Muscle of leg (tissue), 11 donors: ENCODE results near the gene CPNE5. TPM values are rescaled to one million over a fixed set of nuclear protein-coding genes. Genes with fewer than 3 reads are reported as not detected.

Experiments
- DNase-seq: peaks from one replicate; pipeline ENCODE4 v3.0.0; 2013
- H3K27ac ChIP-seq: one replicate; pipeline ENCODE4 v1.5.1; 2013; ENCODE audit warnings: mild to moderate bottlenecking, low read length, control low read depth
- H3K27me3 ChIP-seq: one replicate; pipeline ENCODE4 v1.6.1; 2013; ENCODE audit warnings: low read length; ENCODE audit not compliant: control insufficient read depth, insufficient read depth
- H3K36me3 ChIP-seq: one replicate; pipeline ENCODE4 v1.6.1; 2013; ENCODE audit warnings: low read length; ENCODE audit not compliant: control insufficient read depth, insufficient read depth
- H3K4me1 ChIP-seq: one replicate; pipeline ENCODE4 v1.6.1; 2013; ENCODE audit warnings: low read length; ENCODE audit not compliant: control insufficient read depth, insufficient read depth
- H3K4me3 ChIP-seq: one replicate; pipeline ENCODE4 v1.5.1; 2013; ENCODE audit warnings: low read length, control low read depth
- H3K9me3 ChIP-seq: replicated peaks from 2 replicates; pipeline ENCODE4 v1.6.1; 2013; ENCODE audit warnings: low read depth, low read length; ENCODE audit not compliant: control insufficient read depth
- WGBS: methylation state at CpG from one replicate; pipeline ENCODE4 v1.1.5; 2013; ENCODE audit warnings: missing lambda C conversion rate; ENCODE audit not compliant: insufficient coverage; 5-methylcytosine and 5-hydroxymethylcytosine counted together
- polyA plus RNA-seq, 8 donors: library from polyadenylated mRNA; unstranded; fragments of 120-200 nt; gene quantifications; one replicate each; pipeline versions ENCODE4 v1.2.1 to v1.2.3, GENCODE V29; 2013; ENCODE audit warnings: inconsistent platforms in 1 of 8, low replicate concordance in 1 of 8; ENCODE audit not compliant: insufficient read length in 8 of 8, insufficient read depth in 1 of 8
- total RNA-seq: library from RNA; stranded (reverse); fragments of 120-200 nt; gene quantifications from one replicate; pipeline ENCODE4 v1.2.4, GENCODE V29; 2013

The CPNE5 gene
- total and polyA plus RNA-seq, 9 donors, result 4.9 to 17.8 (median 8.2) TPM

DNA sequence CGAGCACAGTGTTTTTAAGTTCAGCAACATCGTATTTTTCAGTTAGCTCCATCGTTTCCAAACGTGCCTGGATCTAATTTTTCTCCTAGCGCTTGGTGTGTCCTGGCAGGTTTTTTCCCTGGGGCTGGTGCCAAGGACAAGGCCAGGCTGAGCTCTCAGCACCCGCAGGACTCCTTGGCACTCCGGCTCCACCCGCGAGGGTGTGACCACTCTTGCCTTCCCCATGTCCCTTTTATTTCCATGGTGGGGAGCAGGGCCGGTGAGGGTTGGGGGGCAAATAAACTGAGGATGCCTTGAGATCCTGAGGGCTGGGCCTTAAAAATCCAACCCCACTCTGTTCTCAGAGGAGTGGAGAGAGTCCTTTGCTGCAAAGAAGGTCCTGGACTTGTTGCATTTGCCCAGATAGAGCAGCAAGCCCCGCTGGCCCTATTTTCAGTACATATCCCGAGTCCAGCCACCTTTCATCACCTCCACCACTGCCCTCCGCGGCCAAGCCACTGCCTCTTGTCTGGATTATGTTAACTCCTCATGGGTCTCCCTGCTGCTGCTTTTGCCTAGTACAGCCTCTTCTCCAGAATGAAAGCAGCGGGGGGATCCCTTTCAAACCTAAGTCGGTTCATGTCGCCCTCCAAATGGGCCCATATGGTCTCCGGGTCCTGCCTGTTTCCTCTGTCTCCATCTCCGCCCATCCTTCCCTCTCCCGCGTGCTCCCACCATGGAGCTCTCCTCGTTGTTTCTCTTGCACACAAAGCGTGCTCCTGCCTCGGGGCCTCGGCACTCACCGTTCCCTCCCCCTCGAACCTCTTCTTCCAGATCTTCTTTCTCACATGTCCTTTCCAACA lies 146.2 kb downstream of the CPNE5 start:
- Histone ChIP-seq H3K9me3 (no peaks in the 10 kb centered on the region), H3K4me1 (peaks cover 5% of the 10 kb centered on the region), H3K36me3 (no peaks in the 10 kb centered on the region), H3K27me3 (peaks cover under 1% of the 10 kb centered on the region), H3K4me3 (no peak overlapping the region), H3K27ac (no peak overlapping the region)
- no peak for DNase-seq
- WGBS, result 55% methylated on average over 22 of the region's 27 CpGs

DNA sequence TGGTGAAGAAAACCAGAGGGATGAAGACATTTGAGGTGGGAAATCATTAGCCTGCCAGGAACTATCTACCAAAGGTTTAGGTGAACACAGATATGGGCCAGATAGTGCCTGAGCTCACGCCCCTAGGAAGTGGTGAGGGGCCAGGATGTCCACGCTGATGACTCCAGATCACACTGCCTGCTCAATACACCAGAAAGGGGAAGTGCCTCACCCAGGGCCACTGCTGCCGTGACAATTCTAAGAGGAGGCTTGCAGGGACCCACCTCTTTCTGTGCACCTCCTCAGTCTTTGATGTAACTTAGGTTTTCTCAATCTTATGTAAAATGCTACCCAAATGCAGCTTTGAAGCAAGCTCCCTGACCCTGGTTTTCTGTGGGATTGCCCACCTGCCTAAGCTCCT lies 147.0 kb downstream of the CPNE5 start:
- Histone ChIP-seq H3K4me1 (peaks cover 5% of the 10 kb centered on the region), H3K9me3 (no peaks in the 10 kb centered on the region), H3K36me3 (no peaks in the 10 kb centered on the region), H3K4me3 (no peak overlapping the region), H3K27ac (no peak overlapping the region), H3K27me3 (no peaks in the 10 kb centered on the region)
- DNase-seq, result no peak
- WGBS, result 100% methylated on average over 1 of the region's 3 CpGs

DNA sequence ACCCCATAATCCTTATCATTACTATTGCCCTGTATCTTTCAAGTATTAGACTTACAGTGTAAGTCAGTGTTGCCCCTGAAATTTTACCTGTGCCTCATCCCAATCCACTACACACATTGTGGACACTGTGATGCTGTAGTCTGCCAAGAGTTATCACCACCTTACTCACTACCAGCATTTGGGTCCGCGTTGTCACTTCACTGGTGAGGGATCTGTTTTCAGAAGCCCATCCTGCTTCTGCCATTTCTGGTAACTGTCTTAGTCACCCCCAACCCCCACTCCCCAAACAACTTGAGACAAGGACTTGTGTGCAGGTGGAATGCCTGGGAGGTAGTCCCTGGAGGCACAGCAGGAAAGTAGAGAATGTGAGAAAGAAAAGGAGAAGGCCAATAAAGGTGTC lies 147.6 kb downstream of the CPNE5 start:
- H3K27ac ChIP-seq, result no peak overlapping the region
- no peaks in the 10 kb centered on the region for H3K9me3 ChIP-seq
- DNase-seq, result no peak
- H3K4me3 ChIP-seq, result no peak overlapping the region
- H3K4me1 ChIP-seq, result peaks cover 5% of the 10 kb centered on the region
- no peaks in the 10 kb centered on the region for H3K27me3 ChIP-seq
- H3K36me3 ChIP-seq, result peaks cover 5% of the 10 kb centered on the region
- WGBS, result no CpG with 5 or more reads among the region's 2 CpGs

DNA sequence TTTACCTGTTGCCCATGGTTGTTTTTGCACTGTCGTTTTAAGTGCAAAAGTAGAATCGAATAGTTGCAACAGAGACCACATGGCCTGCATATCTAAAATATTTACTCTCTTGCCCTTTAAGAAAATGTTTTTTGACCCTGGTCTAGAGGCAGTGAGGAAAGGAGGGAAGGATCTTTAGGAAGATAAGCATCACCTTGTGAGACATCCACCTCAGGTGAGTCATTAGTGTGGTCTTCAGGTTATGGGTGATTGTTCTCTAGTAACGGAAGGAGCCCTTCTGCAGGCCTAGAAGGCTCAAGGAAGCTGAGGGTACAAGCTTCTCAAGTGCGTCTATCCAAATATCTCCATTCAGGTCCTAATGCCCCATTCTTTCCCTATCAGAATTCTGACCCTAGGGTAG lies 148.2 kb downstream of the CPNE5 start:
- Histone ChIP-seq H3K36me3 (peaks cover 11% of the 10 kb centered on the region), H3K4me3 (no peak overlapping the region), H3K27ac (no peak overlapping the region), H3K27me3 (no peaks in the 10 kb centered on the region), H3K9me3 (no peaks in the 10 kb centered on the region), H3K4me1 (peaks cover 5% of the 10 kb centered on the region)
- WGBS, result no CpG with 5 or more reads among the region's 4 CpGs
- no peak for DNase-seq

Other genes starting within 250 kb of the CPNE5 start
- gene SRSF3, start 245.1 kb downstream of the CPNE5 start, total RNA-seq, result 261 TPM
- gene SRSF3, start 245.1 kb downstream of the CPNE5 start, polyA plus RNA-seq, result 100 to 1,000 TPM; 308 to 413 (median 326) TPM
- 61.8 TPM for gene CDKN1A, start 160.7 kb downstream of the CPNE5 start, total RNA-seq
- 100 to 1,000 TPM; 122 to 163 (median 146) TPM for gene CDKN1A, start 160.7 kb downstream of the CPNE5 start, polyA plus RNA-seq
- gene RAB44, start 141.6 kb downstream of the CPNE5 start, total RNA-seq, result 0.04 TPM
- under 1 TPM; 0.07 to 0.23 (median 0.15) TPM for gene RAB44, start 141.6 kb downstream of the CPNE5 start, polyA plus RNA-seq
- 24.8 TPM for gene PPIL1, start 35.4 kb upstream of the CPNE5 start, total RNA-seq
- gene PPIL1, start 35.4 kb upstream of the CPNE5 start, polyA plus RNA-seq, result 10 to 100 TPM; 28.6 to 39.9 (median 34.0) TPM
- 35.5 TPM for gene C6orf89, start 46.5 kb upstream of the CPNE5 start, total RNA-seq
- 10 to 100 TPM; 26.7 to 36.2 (median 32.0) TPM for gene C6orf89, start 46.5 kb upstream of the CPNE5 start, polyA plus RNA-seq
- 65.7 TPM for gene PI16, start 115.3 kb upstream of the CPNE5 start, total RNA-seq
- gene PI16, start 115.3 kb upstream of the CPNE5 start, polyA plus RNA-seq, result 10 to 100 TPM in 6 of 8 donors, 1 to 10 TPM in 2; 5.9 to 68.6 (median 22.9) TPM
- 113 TPM for gene MTCH1, start 146.8 kb upstream of the CPNE5 start, total RNA-seq
- 100 to 1,000 TPM; 104 to 140 (median 119) TPM for gene MTCH1, start 146.8 kb upstream of the CPNE5 start, polyA plus RNA-seq
- 4.1 TPM for gene FGD2, start 166.2 kb upstream of the CPNE5 start, total RNA-seq
- 1 to 10 TPM; 2.6 to 4.6 (median 3.6) TPM for gene FGD2, start 166.2 kb upstream of the CPNE5 start, polyA plus RNA-seq